Activated naive CD4-positive, alpha-beta T cell treated with anti-CD3 and anti-CD28 coated beads for 36 hours (primary cell): ENCODE measurements around the gene ZMIZ1. TPM values are rescaled to one million over a fixed set of nuclear protein-coding genes. Genes with fewer than 3 reads are reported as not detected.
"Not testable (repeated sequence)": the region's sequence is repeated elsewhere in the genome, so short reads cannot be mapped to it uniquely, and the experiment has no call there.

Experiments
- CTCF ChIA-PET: fragments of 350-600 bp; sonication (Branson Sonifier 250); formaldehyde crosslinking; loops from one replicate; lab custom pipeline; 2021; ENCODE audit warnings: antibody characterized with exemption; lab: Charles Lee
- DNase-seq: peaks from one replicate; pipeline ENCODE4 v3.0.0-alpha.2; 2020
- H3K27ac Mint-ChIP-seq: one replicate; pipeline ENCODE4 v1.8.0; 2021; ENCODE audit warnings: mild to moderate bottlenecking, mixed read lengths
- H3K27me3 Mint-ChIP-seq: one replicate; pipeline ENCODE4 v1.8.0; 2021; ENCODE audit warnings: low read depth, mixed read lengths
- H3K36me3 Mint-ChIP-seq: one replicate; pipeline ENCODE4 v1.8.0; 2021; ENCODE audit warnings: low read depth, mixed read lengths
- H3K4me1 Mint-ChIP-seq: one replicate; pipeline ENCODE4 v1.8.0; 2021; ENCODE audit warnings: low read depth, mixed read lengths
- H3K4me3 Mint-ChIP-seq: one replicate; pipeline ENCODE4 v1.8.0; 2021; ENCODE audit warnings: mild to moderate bottlenecking, moderate library complexity, mixed read lengths
- H3K9me3 Mint-ChIP-seq: one replicate; pipeline ENCODE4 v1.8.0; 2021; ENCODE audit warnings: mixed read lengths
- intact Hi-C: fragments of 100-400 bp; cut with micrococcal nuclease; formaldehyde crosslinking; loops from one replicate; pipeline ENCODE4 v1.15.1; 2023
- total RNA-seq, 2 experiments: library from RNA; stranded (reverse); gene quantifications; one replicate each; pipeline ENCODE4 v1.2.3, GENCODE V29; 2021

Gene ZMIZ1
- total RNA-seq, 2 experiments from 2014 or later, result 15.6 to 18.3 TPM

DNA sequence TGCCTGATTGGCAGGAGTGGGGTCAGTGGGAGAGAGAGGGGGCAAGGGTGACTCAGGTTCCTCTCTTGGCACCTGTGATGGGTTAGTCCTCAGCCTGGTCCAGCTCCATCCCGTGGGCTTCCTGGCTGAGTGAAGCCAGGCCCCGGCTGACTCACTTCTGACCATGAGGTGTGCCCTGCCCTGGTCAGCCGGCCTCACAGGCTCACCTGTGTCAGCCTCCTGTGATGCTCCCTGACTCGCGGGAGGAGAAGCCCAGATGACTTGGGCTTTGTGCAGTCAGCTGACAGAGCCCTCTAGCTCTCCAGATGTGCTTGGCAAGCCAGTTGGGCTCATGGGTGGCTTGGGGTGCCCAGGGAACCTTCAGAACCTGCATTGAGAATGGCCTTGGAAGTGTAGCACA is 262.5 kb downstream of the ZMIZ1 start:
- H3K4me1 Mint-ChIP-seq, result peaks cover 43% of the 10 kb centered on the region
- H3K4me3 Mint-ChIP-seq, result peak overlapping the region; percentile 28
- no peaks in the 10 kb centered on the region for H3K36me3 Mint-ChIP-seq
- CTCF ChIA-PET, result interaction anchor here (0.7 to 2.1 kb wide), 6 partner anchors 8 to 15 kb away, joined by 3 to 14 read pairs (median 7); partner anchors contain the start of gene PPIF
- intact Hi-C loops, result loop anchor here (1.0 to 10.0 kb wide), 4 partner anchors 8 to 1144 kb away; partner anchors contain the start of gene PPIF
- peak; percentile 54 for DNase-seq
- no peaks in the 10 kb centered on the region for H3K9me3 Mint-ChIP-seq
- peak overlapping the region; percentile 93 for H3K27ac Mint-ChIP-seq
- H3K27me3 Mint-ChIP-seq, result no peaks in the 10 kb centered on the region

DNA sequence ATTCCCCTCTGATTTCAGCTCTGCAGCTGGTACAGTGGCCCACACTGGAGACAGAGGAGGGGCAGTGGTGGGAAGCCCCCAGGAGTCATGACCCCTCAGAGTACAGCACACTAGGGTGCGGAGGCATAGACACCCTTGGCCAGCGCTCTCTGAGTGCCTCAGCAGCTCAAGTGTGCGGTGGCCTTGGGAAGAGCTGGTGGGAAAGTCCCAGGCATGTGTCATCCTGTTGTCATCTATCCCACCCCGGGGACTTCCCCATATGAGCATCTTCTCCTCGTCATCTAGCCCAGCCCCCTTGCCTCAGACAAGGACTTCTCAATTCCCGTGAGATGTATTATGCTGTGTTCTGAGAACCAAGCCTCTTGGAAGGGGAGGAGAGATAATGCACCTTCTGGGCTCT is 262.9 kb downstream of the ZMIZ1 start:
- DNase-seq, result peak; percentile 95
- Mint-ChIP-seq H3K9me3 (no peaks in the 10 kb centered on the region), H3K27me3 (no peaks in the 10 kb centered on the region), H3K4me1 (peaks cover 43% of the 10 kb centered on the region), H3K27ac (peak overlapping the region; percentile 93), H3K36me3 (no peaks in the 10 kb centered on the region), H3K4me3 (peak overlapping the region; percentile 28)
- intact Hi-C loops, result loop anchor here (1.0 to 10.0 kb wide), 5 partner anchors 8 to 1143 kb away; partner anchors contain the start of gene PPIF
- CTCF ChIA-PET, result interaction anchor here (0.7 to 2.1 kb wide), 6 partner anchors 9 to 15 kb away, joined by 3 to 14 read pairs (median 7); partner anchors contain the start of gene PPIF

DNA sequence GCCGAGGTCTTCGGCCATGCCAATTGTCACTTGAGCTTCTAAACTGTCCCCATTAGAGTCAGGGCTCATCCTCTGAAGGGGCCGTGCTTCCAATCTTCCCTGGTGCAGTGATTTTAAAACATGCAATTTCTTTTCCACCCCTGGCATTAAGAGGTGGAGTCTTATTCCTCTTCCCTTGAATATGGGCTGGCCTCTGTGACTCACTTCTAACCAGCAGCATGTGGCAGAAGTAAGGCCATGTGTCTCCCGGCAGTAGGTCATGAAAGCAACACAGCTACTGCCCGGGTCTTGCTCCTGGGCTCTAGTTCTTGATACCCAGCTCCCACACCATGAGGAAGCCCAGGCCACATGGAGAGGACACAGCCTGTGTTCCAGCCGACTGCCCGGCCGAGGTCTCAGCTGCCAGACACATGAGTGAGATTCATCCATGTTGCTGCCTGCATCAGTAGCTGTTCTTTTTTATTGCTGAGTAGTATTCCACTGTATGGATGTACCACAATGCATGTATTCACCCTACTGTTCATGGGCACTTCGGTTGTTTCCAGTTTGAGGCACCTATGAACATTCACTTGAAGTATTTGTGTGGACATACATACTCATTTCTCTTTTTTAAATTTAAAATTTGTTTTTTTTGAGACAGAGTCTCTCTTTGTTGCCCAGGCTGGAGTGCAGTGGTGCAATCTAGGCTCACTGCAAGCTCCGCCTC is 264.0 kb downstream of the ZMIZ1 start:
- peak overlapping the region; percentile 77 for H3K27ac Mint-ChIP-seq
- CTCF ChIA-PET, result interaction anchor here (1.1 to 5.0 kb wide), 4 partner anchors 9 to 16 kb away, joined by 3 to 43 read pairs (median 8); partner anchors contain the start of gene PPIF
- H3K4me1 Mint-ChIP-seq, result peaks cover 43% of the 10 kb centered on the region

DNA sequence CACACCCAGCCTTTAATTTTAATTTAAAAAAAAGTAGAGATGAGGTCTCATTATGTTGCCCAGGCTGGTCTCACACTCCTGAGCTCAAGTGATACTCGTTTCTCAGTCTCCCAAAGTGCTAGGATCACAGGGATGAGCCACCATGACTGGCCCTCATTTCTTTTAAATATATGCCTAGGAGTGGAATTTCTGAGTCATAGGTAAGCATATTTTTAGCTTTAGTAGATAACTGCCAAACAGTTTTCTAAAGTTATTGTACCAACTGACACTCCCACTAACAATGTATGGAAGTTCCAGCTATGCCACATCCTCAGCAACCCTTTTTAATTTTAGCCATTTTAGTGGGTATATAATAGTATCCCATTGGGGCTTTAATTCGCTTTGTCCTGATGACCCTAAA is 264.7 kb downstream of the ZMIZ1 start:
- H3K4me3 Mint-ChIP-seq, result no peak overlapping the region
- intact Hi-C loops, result loop anchor here (1.0 to 10.0 kb wide), 3 partner anchors 47 to 1141 kb away; no protein-coding TSS in a partner anchor
- H3K27ac Mint-ChIP-seq, result peak overlapping the region; percentile 77
- CTCF ChIA-PET, result interaction anchor here (0.7 to 5.0 kb wide), 6 partner anchors 10 to 927 kb away, joined by 3 to 43 read pairs (median 3); partner anchors contain the start of gene PPIF
- peak; percentile 34 for DNase-seq
- no peaks in the 10 kb centered on the region for H3K36me3 Mint-ChIP-seq
- peaks cover 2% of the 10 kb centered on the region for H3K9me3 Mint-ChIP-seq
- H3K4me1 Mint-ChIP-seq, result peaks cover 43% of the 10 kb centered on the region
- no peaks in the 10 kb centered on the region for H3K27me3 Mint-ChIP-seq

More for the DNA sequence above, 264.0 kb downstream of the ZMIZ1 start:
- H3K27me3 Mint-ChIP-seq, H3K9me3 Mint-ChIP-seq, H3K4me3 Mint-ChIP-seq, H3K36me3 Mint-ChIP-seq, DNase-seq: not testable (repeated sequence)
- intact Hi-C loops, result loop anchor here (1.0 to 10.0 kb wide), 4 partner anchors 15 to 1142 kb away; no protein-coding TSS in a partner anchor

DNA sequence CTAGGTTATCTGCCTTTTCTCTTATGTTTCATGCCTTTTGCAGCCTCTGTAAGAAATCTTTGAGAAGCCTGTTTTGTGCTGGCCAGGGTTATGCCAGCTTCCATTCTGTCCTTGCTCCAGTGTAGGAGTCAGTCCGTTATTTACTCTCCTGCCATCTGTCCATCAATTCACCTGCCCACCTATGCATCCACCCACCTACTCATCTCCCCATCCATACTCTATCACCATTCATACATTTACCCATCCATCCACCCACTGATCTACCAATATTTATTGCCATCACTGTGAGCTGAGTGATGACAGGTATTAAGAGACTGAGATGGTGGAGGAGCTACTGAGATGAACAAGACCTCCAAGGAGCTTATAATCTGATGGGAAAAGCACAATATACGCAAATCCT is 265.8 kb downstream of the ZMIZ1 start:
- H3K4me1 Mint-ChIP-seq, result peaks cover 42% of the 10 kb centered on the region
- peak overlapping the region; percentile 2 for H3K27ac Mint-ChIP-seq
- no peak overlapping the region for H3K4me3 Mint-ChIP-seq
- no peaks in the 10 kb centered on the region for H3K27me3 Mint-ChIP-seq
- H3K9me3 Mint-ChIP-seq, result peaks cover 2% of the 10 kb centered on the region
- CTCF ChIA-PET, result interaction anchor here (0.8 to 5.0 kb wide), 6 partner anchors 10 to 133 kb away, joined by 3 to 43 read pairs (median 4); partner anchors contain the start of gene PPIF
- intact Hi-C loops, result loop anchor here (5.0 to 10.0 kb wide), 2 partner anchors 362 to 1140 kb away; no protein-coding TSS in a partner anchor
- no peak for DNase-seq
- no peaks in the 10 kb centered on the region for H3K36me3 Mint-ChIP-seq

DNA sequence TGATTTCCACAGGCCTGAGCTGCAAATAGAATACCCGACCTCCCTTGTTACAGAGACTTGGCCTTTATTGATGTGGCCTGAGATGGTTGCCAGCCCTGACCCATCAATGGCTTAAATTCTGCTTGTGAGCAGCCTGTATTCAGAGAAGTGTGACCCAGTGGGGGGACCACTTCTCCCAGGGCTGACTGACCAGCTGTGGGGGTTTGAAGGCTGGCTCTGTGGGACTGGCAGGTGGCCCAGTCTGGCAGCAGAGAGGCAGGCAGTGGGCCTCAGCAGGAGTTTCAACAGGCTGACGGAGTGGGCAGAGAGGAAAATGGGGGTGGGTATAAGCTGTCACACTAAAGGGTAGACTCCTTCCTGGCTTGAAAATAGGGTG is 266.3 kb downstream of the ZMIZ1 start:
- Mint-ChIP-seq H3K4me1 (peaks cover 40% of the 10 kb centered on the region), H3K9me3 (peaks cover 2% of the 10 kb centered on the region), H3K27me3 (no peaks in the 10 kb centered on the region), H3K27ac (no peak overlapping the region), H3K36me3 (no peaks in the 10 kb centered on the region), H3K4me3 (no peak overlapping the region)
- DNase-seq, result no peak
- intact Hi-C loops, result loop anchor here (10.0 kb wide), 1 partner anchor 1140 kb away; no protein-coding TSS in a partner anchor
- CTCF ChIA-PET, result interaction anchor here (0.8 to 5.0 kb wide), 3 partner anchors 10 to 133 kb away, joined by 3 to 43 read pairs (median 4); partner anchors contain the start of gene PPIF

DNA sequence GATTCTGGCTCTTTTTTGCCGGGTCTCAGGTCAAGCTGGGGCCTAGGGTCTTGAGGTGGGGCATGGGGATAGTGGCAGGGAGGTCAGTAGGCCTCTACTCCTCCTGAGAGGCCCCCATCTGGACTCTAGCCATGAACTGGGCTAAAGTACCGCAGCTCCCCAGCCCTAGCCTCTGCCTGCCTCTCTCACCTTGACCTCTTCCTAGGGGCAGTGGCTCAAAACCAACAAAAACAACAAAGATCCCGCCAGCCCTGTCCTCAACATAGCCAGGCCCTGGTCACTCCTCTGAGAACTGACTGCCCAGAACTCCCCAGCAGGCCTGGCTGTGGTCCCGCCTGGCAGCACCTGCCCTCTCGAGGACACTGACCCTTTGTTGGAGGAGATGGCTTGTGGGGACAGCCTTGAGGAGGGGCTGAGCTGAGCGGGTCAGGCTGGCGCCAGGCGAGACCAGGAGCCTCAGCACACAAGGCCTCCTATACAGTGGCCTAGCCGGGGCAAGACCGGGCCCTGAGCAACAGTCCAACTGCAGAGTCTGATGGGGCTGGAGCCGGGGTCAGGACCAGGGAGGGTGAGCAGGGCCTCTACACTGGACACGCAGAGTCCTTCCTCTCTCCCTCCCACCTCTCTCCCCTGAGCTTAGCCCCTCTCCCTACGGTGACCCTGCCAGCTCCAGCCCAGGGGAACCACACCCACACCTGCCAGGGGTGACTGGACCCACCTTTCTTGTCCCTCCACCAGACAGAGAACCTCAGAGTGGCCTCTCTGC is 266.9 kb downstream of the ZMIZ1 start:
- H3K4me1 Mint-ChIP-seq, result peaks cover 40% of the 10 kb centered on the region

DNA sequence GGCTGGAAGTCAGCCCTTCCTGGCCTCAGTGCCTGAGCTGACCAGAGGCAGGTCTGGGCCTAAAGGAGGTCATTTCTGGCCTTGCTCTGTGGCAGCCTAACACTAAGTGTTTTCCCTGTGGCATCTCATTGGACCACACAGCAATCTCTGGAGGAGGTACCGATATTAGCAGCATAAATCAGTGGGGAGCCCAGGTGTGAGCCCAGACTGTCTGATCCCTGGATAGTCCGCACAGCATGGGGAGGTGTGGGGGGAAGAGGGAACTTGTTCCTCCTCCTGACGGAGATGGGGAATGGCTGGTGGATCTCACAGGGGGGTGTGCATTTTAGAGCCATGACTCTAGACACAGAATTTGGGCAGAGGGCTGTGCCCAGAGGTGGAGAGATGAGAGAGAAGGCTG is 267.5 kb downstream of the ZMIZ1 start:
- Mint-ChIP-seq H3K27me3 (no peaks in the 10 kb centered on the region), H3K9me3 (peaks cover 2% of the 10 kb centered on the region), H3K27ac (no peak overlapping the region)

More for the DNA sequence above, 266.9 kb downstream of the ZMIZ1 start:
- Mint-ChIP-seq H3K27ac (no peak overlapping the region), H3K27me3 (no peaks in the 10 kb centered on the region), H3K4me3 (no peak overlapping the region), H3K36me3 (no peaks in the 10 kb centered on the region), H3K9me3 (peaks cover 2% of the 10 kb centered on the region)
- CTCF ChIA-PET, result interaction anchor here (0.8 to 5.0 kb wide), 2 partner anchors 9 to 86 kb away, joined by 3 to 43 read pairs; partner anchors contain the start of gene PPIF
- no peak for DNase-seq
- intact Hi-C loops, result loop anchor here (10.0 kb wide), 1 partner anchor 1139 kb away; no protein-coding TSS in a partner anchor

DNA sequence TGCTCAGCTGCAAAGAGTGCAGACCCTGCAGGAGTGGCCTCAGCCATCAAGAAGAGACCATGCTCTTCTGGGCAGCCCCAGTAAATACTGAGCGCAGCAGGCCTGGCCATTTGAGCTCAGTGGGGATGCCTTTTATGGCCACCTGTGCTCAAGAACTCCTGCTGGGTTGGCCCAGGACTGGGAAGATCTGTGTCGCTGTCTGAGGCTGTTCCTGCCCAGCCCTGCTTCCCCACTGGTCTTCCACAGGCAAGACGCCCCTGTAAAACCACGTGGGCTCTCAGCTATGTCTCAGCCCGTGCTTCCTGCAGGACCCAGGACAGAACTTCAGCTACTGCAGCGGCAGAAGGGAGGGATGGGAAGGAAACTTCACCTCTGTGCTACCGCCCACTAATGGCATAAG is 268.0 kb downstream of the ZMIZ1 start:
- no peak overlapping the region for H3K4me3 Mint-ChIP-seq
- no peak overlapping the region for H3K27ac Mint-ChIP-seq
- CTCF ChIA-PET, result interaction anchor here (0.8 to 5.0 kb wide), 3 partner anchors 8 to 20 kb away, joined by 3 to 43 read pairs (median 3); partner anchors contain the start of gene PPIF
- peaks cover 2% of the 10 kb centered on the region for H3K9me3 Mint-ChIP-seq
- H3K4me1 Mint-ChIP-seq, result peaks cover 29% of the 10 kb centered on the region
- no peak for DNase-seq
- no peaks in the 10 kb centered on the region for H3K36me3 Mint-ChIP-seq
- no peaks in the 10 kb centered on the region for H3K27me3 Mint-ChIP-seq
- intact Hi-C loops, result loop anchor here (10.0 kb wide), 1 partner anchor 1138 kb away; no protein-coding TSS in a partner anchor

More for the DNA sequence above, 267.5 kb downstream of the ZMIZ1 start:
- no peak for DNase-seq
- Mint-ChIP-seq H3K36me3 (no peaks in the 10 kb centered on the region), H3K4me3 (no peak overlapping the region), H3K4me1 (peaks cover 33% of the 10 kb centered on the region)
- intact Hi-C loops, result loop anchor here (10.0 kb wide), 1 partner anchor 1139 kb away; no protein-coding TSS in a partner anchor
- CTCF ChIA-PET, result interaction anchor here (1.1 to 5.0 kb wide), 2 partner anchors 9 to 20 kb away, joined by 3 to 43 read pairs; partner anchors contain the start of gene PPIF

DNA sequence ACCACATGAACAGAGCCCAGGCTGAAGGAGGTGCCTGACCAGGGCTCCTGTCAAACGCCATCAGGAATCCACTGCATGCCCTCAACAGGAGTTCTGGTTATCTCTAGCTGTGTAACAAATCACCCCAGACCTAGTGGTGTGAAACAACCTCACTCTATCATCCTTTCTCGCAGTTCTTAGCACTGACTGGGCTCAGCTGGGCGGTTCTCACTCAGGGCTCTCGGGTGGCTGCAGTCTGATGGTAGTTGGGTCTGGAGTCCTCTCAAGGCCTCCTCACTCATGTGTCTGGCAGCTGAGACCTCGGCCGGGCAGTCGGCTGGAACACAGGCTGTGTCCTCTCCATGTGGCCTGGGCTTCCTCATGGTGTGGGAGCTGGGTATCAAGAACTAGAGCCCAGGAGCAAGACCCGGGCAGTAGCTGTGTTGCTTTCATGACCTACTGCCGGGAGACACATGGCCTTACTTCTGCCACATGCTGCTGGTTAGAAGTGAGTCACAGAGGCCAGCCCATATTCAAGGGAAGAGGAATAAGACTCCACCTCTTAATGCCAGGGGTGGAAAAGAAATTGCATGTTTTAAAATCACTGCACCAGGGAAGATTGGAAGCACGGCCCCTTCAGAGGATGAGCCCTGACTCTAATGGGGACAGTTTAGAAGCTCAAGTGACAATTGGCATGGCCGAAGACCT is 269.2 kb downstream of the ZMIZ1 start:
- DNase-seq, H3K27me3 Mint-ChIP-seq, H3K9me3 Mint-ChIP-seq, H3K4me3 Mint-ChIP-seq, H3K27ac Mint-ChIP-seq, H3K36me3 Mint-ChIP-seq: not testable (repeated sequence)
- CTCF ChIA-PET, result interaction anchor here (0.8 kb wide), 1 partner anchor 20 kb away, joined by 3 read pairs; no protein-coding TSS in a partner anchor
- intact Hi-C loops, result loop anchor here (10.0 kb wide), 1 partner anchor 1137 kb away; no protein-coding TSS in a partner anchor
- peaks cover 22% of the 10 kb centered on the region for H3K4me1 Mint-ChIP-seq

DNA sequence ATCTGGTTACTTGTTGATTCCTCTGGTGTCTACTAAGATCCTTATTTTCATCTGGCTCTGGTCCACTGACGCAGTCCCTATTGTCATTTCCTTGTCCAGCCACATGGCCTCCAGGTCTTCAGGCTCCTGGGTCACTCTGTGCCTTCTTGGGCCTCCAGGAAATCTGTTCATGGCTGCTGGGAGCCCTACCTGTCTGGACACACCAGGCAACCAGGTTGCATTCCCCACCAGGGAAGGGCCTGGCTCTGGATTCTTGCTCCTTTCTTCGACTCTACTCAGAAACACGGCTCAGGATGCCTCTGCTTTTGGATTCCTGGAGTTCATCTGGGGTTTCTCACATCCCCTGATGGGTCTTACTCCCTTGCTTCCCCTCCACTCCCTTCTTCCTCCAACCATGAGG is 270.5 kb downstream of the ZMIZ1 start:
- intact Hi-C loops, result loop anchor here (10.0 kb wide), 1 partner anchor 1136 kb away; no protein-coding TSS in a partner anchor
- CTCF ChIA-PET, result no interaction called here
- Mint-ChIP-seq H3K4me1 (peaks cover 12% of the 10 kb centered on the region), H3K27ac (no peak overlapping the region), H3K36me3 (no peaks in the 10 kb centered on the region), H3K4me3 (no peak overlapping the region), H3K27me3 (no peaks in the 10 kb centered on the region), H3K9me3 (peaks cover 2% of the 10 kb centered on the region)
- DNase-seq, result no peak
